Uterus (tissue), 4 donors: ENCODE measurements around the gene PRKN. TPM values are rescaled to one million over a fixed set of nuclear protein-coding genes. Genes with fewer than 3 reads are reported as not detected.

ENCODE experiments used
- DNase-seq, 2 donors: peaks; one replicate each; pipeline ENCODE4 v3.0.0-alpha.2; 2019 to 2020
- H3K27ac ChIP-seq, 2 donors: fragments of 200-600 bp; sonication (generic); 1 replicate in 1 of 2; 2 replicates in 1 of 2; pipeline ENCODE4 v1.5.1; 2016 to 2018
- H3K27me3 ChIP-seq, 2 donors: fragments of 200-600 bp; sonication (generic); one replicate each; pipeline ENCODE4 v1.5.1; 2018 to 2019; ENCODE audit warnings: control low read depth in 1 of 2
- H3K36me3 ChIP-seq, 2 donors: fragments of 200-600 bp; sonication (generic); one replicate each; pipeline ENCODE4 v1.5.1; 2019; ENCODE audit warnings: control low read depth in 1 of 2
- H3K4me1 ChIP-seq, 2 donors: fragments of 200-600 bp; sonication (generic); one replicate each; pipeline ENCODE4 v1.5.1; 2018 to 2019; ENCODE audit warnings: control low read depth in 1 of 2
- H3K4me3 ChIP-seq, 2 donors: fragments of 200-600 bp; sonication (generic); 1 replicate in 1 of 2; 2 replicates in 1 of 2; pipeline ENCODE4 v1.5.1; 2018 to 2019; ENCODE audit warnings: mild to moderate bottlenecking in 1 of 2
- H3K9me3 ChIP-seq, 2 donors: fragments of 200-600 bp; sonication (generic); one replicate each; pipeline ENCODE4 v1.5.1; 2019; ENCODE audit warnings: control low read depth in 1 of 2
- POLR2A ChIP-seq, 2 donors: fragments of 450-650 bp; IDR thresholded peaks; one replicate each; pipeline ENCODE4 v1.6.1; 2016; ENCODE audit warnings: antibody characterized with exemption in 2 of 2, mild to moderate bottlenecking in 1 of 2, moderate library complexity in 1 of 2
- intact Hi-C: fragments of 100-400 bp; cut with DNase I; formaldehyde crosslinking; loops from one replicate; pipeline ENCODE4 v1.15.1; 2023; ENCODE audit warnings: low total_unique reads
- total RNA-seq, 4 donors: library from RNA; depleted of rRNA in 3 of 4; stranded (reverse); fragments of >200 nt in 3 of 4; gene quantifications; one replicate each; pipeline versions ENCODE4 v1.1.0 to v1.2.4, GENCODE V29; 2014 to 2023
- TF ChIP-seq, protein P1 (sequence below), 4 experiments: fragments of 200-600 bp in 2 of 4; fragments of 450-650 bp in 2 of 4; sonication (generic) in 2 of 4; IDR thresholded peaks; one replicate each; pipeline ENCODE4 v1.5.1; 2016 to 2019; ENCODE audit warnings: antibody characterized with exemption in 4 of 4, mild to moderate bottlenecking in 2 of 4, moderate library complexity in 1 of 4
- donor health status: DM: yes; HTN: yes; CAD: no.

PRKN gene
- total RNA-seq, 4 donors from 2014 or later, result 10.2 to 21.3 (median 13.1) TPM

DNA sequence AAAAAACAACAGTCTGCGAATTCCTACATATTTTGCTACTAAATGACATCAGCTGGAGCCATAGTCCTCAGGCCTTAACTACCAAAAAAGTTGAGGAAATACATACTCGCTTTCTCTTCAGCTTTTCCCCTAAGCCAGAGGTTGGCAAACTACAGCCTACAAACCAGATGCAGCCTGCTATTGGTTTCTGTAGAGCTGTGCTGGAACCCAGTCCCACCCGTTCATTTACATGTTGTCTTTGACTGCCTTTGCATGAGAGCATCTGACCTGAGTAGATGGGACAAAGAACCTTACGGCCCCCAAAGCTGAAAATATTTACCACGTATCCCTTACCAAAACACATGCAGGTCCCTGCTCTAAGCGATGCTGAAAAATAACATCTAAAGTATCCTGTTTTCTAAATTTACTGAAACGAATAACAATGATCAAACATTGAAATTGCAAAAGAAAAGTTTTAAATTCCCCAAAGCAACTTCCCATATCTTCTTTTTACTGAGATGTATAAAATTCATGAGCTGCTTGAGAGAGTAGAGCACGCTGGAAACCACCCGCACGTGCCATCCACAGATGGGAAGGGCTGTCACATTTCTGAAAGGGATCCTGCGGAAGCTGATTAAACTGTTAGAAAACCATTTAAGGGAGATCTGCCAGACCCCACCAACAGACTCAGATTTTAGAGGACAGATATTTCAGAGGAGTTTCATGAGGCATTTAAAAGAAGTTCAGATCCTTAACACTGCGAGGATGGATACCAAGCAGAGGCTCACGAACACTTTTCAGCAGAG lies 124.1 kb downstream of the PRKN start:
- no peak overlapping the region for H3K4me3 ChIP-seq
- intact Hi-C loops, result no loop called here
- TF ChIP-seq, protein P1, sequence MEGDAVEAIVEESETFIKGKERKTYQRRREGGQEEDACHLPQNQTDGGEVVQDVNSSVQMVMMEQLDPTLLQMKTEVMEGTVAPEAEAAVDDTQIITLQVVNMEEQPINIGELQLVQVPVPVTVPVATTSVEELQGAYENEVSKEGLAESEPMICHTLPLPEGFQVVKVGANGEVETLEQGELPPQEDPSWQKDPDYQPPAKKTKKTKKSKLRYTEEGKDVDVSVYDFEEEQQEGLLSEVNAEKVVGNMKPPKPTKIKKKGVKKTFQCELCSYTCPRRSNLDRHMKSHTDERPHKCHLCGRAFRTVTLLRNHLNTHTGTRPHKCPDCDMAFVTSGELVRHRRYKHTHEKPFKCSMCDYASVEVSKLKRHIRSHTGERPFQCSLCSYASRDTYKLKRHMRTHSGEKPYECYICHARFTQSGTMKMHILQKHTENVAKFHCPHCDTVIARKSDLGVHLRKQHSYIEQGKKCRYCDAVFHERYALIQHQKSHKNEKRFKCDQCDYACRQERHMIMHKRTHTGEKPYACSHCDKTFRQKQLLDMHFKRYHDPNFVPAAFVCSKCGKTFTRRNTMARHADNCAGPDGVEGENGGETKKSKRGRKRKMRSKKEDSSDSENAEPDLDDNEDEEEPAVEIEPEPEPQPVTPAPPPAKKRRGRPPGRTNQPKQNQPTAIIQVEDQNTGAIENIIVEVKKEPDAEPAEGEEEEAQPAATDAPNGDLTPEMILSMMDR (IDR thresholded peaks at IDR 0.05), result no peak
- TF ChIP-seq POLR2A (IDR thresholded peaks at IDR 0.05), result no peak
- DNase-seq, result no peak
- no peaks in the 10 kb centered on the region for H3K4me1 ChIP-seq
- H3K27me3 ChIP-seq, result no peaks in the 10 kb centered on the region
- no peak overlapping the region for H3K27ac ChIP-seq
- H3K36me3 ChIP-seq, result no peaks in the 10 kb centered on the region
- no peaks in the 10 kb centered on the region for H3K9me3 ChIP-seq

- no peaks in the 10 kb centered on the region for H3K4me1 ChIP-seq
- no peaks in the 10 kb centered on the region for H3K36me3 ChIP-seq
- TF ChIP-seq, protein P1 (IDR thresholded peaks at IDR 0.05), result no peak
- no peak for TF ChIP-seq POLR2A (IDR thresholded peaks at IDR 0.05)
- H3K27me3 ChIP-seq, result no peaks in the 10 kb centered on the region
- no peak overlapping the region for H3K27ac ChIP-seq
- no peak overlapping the region for H3K4me3 ChIP-seq
- no peaks in the 10 kb centered on the region for H3K9me3 ChIP-seq
- intact Hi-C loops, result no loop called here
- no peak for DNase-seq
Observed at GRCh38 chr6:162602759-162603158, 124.8 kb downstream of the PRKN start.

DNA sequence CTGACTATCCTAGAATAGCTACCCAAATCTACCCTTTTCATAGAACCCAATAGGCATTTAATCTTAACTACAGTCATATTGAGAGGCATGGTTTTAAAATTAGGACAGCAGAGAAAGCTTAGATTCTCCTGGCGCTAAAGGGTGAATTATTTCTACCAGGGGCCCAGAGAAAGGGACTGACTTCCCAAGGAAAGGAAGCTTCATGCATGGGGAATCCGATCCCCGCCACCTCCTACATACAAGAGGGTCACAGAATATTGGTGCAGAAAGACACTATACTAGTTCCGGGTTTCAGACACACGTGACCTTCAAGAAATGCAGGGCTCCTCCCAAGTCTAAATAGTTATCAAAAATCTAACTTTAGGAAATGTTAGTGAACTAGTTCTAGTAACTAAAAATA lies 130.9 kb downstream of the PRKN start:
- no peaks in the 10 kb centered on the region for H3K9me3 ChIP-seq
- intact Hi-C loops, result no loop called here
- DNase-seq, result no peak
- no peaks in the 10 kb centered on the region for H3K27me3 ChIP-seq
- H3K27ac ChIP-seq, result no peak overlapping the region
- no peaks in the 10 kb centered on the region for H3K36me3 ChIP-seq
- H3K4me1 ChIP-seq, result no peaks in the 10 kb centered on the region
- no peak overlapping the region for H3K4me3 ChIP-seq
- no peak for TF ChIP-seq POLR2A (IDR thresholded peaks at IDR 0.05)
- TF ChIP-seq, protein P1 (IDR thresholded peaks at IDR 0.05), result no peak

- H3K36me3 ChIP-seq, result no peaks in the 10 kb centered on the region
- intact Hi-C loops, result no loop called here
- TF ChIP-seq POLR2A (IDR thresholded peaks at IDR 0.05), result no peak
- TF ChIP-seq, protein P1 (IDR thresholded peaks at IDR 0.05), result no peak
- H3K9me3 ChIP-seq, result no peaks in the 10 kb centered on the region
- H3K27me3 ChIP-seq, result no peaks in the 10 kb centered on the region
- no peak for DNase-seq
- H3K4me1 ChIP-seq, result no peaks in the 10 kb centered on the region
- H3K27ac ChIP-seq, result no peak overlapping the region
- H3K4me3 ChIP-seq, result no peak overlapping the region
Observed at GRCh38 chr6:162591517-162591916, 136.0 kb downstream of the PRKN start.

DNA sequence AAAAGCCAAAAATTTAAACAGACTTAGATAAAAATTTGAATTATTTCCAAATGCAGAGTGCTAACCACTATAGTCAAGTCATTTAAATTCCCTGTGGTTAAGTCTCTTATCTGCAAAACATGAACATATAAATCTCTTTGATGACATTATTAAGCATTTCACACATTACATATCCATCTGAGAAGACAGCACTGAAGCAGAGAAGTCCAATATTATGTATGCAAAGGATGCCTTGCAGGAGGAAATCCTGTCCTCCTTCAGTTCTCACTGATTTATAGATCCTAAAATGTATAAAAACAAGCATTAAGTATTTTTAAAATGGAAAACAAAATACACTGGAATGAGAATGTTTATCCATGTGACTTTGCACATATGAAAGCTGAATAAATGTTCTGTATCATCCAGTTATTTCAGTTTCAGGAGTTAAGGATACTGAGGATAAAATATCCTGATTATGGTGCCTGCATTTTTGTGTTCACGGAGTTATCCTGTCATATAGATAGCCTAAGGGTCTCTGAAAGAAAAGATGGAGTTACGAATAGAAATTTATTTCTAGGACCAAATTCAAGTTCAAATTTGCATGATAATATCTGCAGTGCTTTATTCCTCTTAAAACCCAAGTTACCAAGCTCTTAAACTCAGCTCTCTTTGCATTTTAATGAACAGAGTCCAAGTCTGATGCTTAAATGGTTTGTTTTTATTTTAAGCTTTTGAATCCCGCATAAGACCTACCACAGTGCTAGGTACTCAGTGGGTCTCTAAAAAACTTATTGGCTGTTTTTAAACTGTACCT lies 145.4 kb downstream of the PRKN start:
- Histone ChIP-seq H3K9me3 (no peaks in the 10 kb centered on the region), H3K4me1 (no peaks in the 10 kb centered on the region), H3K27me3 (no peaks in the 10 kb centered on the region), H3K36me3 (no peaks in the 10 kb centered on the region), H3K4me3 (no peak overlapping the region), H3K27ac (no peak overlapping the region)
- intact Hi-C loops, result no loop called here
- TF ChIP-seq, protein P1 (IDR thresholded peaks at IDR 0.05), result no peak
- no peak for TF ChIP-seq POLR2A (IDR thresholded peaks at IDR 0.05)
- DNase-seq, result no peak
